NCI-H2171 treated with DMSO at 0.1 percent for 48 hours (cell line): ENCODE data around the gene FNBP1.

Source experiments
- DNase-seq: peaks from one replicate; lab custom pipeline; 2025; lab: John Stamatoyannopoulos, UW

FNBP1 gene

GRCh38 chr9:129854588-129855110 lies 188.3 kb downstream of the FNBP1 start:
- no peak for DNase-seq

GRCh38 chr9:129853614-129854013 lies 189.4 kb downstream of the FNBP1 start:
- peak; percentile 26 for DNase-seq

GRCh38 chr9:129852579-129852978 lies 190.4 kb downstream of the FNBP1 start:
- DNase-seq: no peak

- DNase-seq: no peak
These were observed 191.2 kb downstream of the FNBP1 start for GRCh38 chr9:129851821-129852220.

GRCh38 chr9:129850821-129851550 lies 192.0 kb downstream of the FNBP1 start:
- no peak for DNase-seq

GRCh38 chr9:129849901-129850300 lies 193.1 kb downstream of the FNBP1 start:
- no peak for DNase-seq

GRCh38 chr9:129848712-129849441 lies 194.1 kb downstream of the FNBP1 start:
- DNase-seq: no peak

GRCh38 chr9:129845373-129845772 lies 197.6 kb downstream of the FNBP1 start:
- DNase-seq: no peak

- no peak for DNase-seq
These were observed 201.9 kb downstream of the FNBP1 start for GRCh38 chr9:129841071-129841470.

- DNase-seq: peak; percentile 88
These were observed 203.0 kb downstream of the FNBP1 start for GRCh38 chr9:129840034-129840433.

- no peak for DNase-seq
These were observed 203.5 kb downstream of the FNBP1 start for GRCh38 chr9:129839324-129840023.

GRCh38 chr9:129838707-129839259 lies 204.2 kb downstream of the FNBP1 start:
- no peak for DNase-seq
